NCI-H524 treated with DMSO at 0.1 percent for 48 hours (cell line): ENCODE results near the gene SDE2.
"Not testable (repeated sequence)": the region's sequence is repeated elsewhere in the genome, so short reads cannot be mapped to it uniquely, and the experiment has no call there.

Experiments used
- DNase-seq: peaks from one replicate; lab custom pipeline; 2025; lab: John Stamatoyannopoulos, UW

Gene SDE2

DNA sequence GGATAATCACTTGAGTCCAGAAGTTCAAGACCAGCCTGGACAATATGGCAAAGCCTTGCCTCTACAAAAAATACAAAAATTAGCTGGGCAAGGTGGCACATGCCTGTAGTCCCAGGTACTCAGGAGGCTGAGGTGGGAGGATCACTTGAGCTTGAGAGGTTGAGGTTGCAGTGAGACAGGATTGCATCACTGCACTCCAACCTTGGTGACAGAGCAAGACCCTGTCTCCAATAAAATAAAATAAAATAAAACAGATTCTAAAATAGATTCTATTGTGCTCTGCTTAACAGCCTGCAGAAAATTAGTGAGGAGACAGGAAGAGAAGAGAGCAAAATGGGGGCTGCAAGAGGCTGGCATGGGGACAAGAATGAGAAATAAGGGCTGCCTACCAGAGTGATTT, 7.5 kb upstream of the SDE2 start:
- DNase-seq: no peak

DNA sequence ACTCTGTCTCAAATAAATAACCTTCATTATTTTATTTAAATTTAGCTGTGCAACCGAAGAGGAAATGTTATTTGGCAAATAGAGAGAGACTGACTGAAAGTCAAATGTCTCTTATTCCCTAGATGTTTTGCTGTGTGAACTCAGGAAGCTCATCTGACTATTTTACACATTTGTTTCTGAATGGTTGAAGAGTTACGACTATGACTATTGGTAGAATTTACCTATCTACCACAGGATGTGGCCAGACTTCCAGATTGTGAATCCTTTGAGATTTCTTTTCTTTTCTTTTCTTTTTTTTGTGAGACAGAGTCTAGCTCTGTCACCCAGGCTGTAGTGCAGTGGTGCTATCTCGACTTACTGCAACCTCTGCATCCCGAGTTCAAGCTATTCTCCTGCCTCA, 5.3 kb upstream of the SDE2 start:
- no peak for DNase-seq

DNA sequence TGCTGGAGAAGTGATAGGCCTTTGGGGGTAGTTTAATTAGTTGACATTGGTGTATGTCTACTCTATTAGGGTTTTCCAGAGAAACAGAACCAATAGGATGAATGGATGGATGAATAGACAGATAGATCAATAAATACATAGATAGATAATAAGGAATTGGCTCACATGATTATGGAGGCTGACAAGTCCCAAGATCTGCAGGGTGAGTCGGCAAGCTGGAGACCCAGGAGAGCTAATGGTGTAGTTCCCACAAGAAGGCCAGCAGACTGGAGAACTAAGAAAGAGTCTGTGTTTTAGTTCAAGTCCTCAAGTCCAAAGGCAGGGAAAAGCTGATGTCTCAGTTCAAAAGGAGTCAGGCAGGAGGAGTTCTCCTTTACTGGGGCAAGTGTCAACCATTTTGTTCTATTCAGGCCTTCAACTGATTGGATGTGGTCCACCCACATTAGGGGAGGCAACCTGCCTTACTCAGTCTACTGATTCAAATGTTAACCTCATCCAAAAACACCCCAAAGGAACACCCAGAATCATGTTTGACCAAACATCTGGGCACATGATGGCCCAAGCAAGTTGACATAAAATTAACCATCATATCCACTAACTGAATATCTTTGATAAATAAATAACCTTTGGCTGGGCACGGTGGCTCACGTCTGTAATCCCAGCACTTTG, 4.5 kb upstream of the SDE2 start:
- no peak for DNase-seq

DNA sequence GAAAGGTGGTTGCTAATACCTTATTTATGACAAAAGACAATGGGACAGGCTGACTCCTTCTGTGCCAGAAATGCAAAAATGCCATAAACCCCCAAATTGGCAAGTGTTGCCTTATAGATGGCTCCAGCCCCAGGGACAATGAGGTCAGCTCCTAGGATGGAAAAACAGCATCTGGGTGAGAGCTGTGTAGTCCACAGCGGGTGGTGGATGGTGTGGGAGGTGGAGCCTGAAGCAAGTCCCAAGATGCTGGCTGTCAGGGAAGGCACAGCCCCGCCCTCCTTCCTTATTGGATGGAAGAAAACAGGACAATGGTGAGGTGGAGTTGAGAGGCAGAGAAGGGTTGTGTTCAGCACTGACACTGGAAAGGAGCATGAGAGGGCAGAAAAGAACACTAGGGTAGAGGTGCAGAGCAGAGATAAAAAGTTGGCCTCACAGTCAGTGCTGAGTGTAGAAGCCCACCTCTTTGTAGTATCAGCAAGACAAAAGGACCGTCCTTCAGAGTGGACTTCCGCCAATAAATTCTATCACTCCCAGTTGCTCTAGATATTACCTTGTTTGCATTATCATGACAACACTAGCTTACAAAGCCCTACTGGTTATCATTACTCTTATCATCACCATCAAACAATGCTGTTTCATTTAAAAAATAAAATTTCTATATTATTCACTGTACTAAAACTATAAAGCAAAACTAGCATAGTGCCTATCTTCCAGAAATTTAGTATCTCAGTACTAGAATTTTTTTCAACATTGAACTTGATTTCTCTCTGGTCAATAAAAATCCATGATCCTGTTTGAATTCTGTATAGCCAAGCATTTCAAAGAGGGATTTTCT, 3.7 kb upstream of the SDE2 start:
- DNase-seq: peak; percentile 6

DNA sequence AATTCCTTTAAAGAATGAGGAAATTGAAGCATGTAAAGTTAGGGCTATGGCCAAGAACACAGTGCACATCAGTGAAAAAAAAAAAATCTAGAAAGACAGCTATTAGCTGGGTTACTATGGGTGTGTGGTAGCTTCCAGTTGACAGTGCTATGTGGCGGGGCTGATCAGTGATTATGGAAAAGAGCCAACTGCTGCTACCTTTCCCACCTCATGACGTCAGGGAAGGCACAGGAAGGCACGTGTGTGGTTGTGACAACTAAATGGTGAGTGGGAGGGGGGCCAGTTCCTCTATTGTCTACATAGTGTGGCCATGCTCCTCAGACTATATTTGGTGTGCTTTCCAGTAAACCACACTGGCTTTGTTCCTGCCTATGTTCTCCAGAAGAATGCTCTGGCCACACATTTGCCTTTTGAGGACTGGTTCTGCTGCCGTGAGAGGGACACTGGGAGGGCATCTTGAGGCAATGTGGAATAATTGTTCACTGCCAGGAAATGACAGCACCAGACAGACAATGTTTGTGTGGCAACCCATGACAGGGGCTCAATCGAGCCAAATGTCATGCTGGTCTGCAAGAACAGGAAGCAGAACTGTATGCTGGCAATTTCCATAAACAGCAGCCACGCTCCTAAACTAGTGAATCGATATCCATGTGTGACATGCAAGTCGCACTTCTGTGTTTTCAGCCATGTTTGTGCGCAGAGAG, 3.0 kb upstream of the SDE2 start:
- DNase-seq: no peak

DNA sequence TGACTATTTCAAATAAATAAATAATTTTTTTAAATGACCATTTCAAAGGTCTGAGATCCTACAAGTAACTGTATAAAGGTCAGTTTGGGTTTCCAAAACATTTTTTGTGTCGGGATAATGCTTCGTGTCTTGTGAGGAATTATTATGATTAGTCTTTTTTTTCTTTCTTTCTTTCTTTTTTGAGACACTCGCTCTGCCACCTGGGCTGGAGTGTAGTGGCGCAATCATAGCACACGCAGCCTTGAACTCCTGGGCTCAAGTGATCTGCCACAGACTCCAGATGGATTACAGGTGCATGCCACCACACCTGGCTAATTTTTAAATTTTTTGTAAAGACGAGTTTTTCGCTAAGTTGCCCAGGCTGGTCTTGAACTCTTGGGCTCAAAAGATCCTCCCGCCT, 1.9 kb upstream of the SDE2 start:
- DNase-seq: no peak

DNA sequence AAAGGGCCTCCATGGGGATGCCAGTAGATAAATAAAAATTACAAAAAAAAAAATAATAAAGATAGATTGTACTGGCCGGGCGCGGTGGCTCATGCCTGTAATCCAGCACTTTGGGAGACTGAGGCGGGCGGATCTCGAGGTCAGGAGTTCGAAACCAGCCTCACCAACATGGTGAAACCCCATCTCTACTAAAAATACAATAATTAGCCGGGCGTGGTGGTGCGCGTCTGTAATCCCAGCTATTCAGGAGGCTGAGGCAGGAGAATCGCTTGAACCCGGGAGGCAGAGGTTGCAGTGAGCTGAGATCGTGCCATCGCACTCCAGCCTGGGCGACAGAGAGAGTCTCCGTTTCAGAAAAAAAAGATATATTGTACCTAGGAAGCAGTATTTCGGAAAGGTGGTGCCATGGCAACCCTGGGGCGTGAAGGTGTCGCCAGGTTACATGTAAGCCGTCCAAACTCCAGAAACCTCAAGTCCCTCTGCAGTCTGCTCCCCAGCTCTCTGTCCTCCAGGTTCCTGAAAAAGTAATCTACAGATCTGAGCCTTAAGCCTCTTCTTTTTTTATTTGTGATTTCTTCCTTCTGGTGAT, 1.4 kb upstream of the SDE2 start:
- DNase-seq: not testable (repeated sequence)

DNA sequence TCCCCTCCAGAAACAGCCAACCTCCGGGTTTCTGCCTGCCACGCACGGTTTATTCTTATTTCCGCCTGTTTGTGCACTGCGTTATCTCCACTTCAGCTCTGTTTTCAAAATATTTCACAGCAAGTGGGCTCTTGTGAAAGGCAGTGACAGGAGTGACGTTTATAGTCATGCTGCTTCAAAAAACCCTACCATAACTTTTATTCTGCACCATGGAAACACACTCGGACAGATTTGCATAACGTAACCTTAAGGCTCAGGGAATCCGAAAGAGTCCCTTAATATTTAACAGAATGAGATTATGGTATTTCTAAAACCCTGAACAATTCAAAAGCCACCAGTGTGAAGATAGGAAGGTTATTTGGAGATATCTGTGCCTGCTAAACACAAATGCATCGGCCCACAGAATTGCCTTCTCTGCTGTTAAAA, 782 bp upstream of the SDE2 start:
- no peak for DNase-seq

DNA sequence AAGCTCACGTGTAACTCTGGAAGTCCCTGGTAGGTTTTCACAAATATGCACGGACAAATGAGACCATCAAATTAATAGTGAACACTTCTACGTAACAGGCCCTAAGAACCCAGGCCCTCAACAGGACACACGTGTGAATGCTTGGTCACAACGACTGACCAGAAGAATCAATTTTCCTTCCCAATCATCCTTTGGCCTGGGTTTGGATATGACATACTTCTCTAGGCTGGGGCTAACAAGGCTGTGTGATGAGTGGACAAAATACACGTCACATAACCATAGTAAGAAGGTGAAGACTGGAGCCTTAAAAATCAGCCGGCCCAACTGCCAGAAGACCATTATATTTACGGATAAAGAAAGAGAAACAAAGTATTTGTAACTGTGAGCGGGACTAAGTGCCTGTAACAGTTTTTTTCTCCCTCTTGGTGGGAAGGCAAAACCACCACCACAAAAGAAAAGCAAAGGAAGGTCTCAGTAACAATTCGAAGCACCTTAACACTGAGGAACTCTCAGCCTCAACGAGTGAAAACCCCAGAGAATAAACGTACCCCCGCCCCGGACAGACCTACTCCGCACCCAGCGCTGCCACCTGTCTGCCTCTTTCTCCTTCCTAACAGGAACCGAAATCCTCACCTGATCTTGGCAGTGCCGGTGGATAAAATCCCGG, 450 bp downstream of the SDE2 start:
- no peak for DNase-seq

DNA sequence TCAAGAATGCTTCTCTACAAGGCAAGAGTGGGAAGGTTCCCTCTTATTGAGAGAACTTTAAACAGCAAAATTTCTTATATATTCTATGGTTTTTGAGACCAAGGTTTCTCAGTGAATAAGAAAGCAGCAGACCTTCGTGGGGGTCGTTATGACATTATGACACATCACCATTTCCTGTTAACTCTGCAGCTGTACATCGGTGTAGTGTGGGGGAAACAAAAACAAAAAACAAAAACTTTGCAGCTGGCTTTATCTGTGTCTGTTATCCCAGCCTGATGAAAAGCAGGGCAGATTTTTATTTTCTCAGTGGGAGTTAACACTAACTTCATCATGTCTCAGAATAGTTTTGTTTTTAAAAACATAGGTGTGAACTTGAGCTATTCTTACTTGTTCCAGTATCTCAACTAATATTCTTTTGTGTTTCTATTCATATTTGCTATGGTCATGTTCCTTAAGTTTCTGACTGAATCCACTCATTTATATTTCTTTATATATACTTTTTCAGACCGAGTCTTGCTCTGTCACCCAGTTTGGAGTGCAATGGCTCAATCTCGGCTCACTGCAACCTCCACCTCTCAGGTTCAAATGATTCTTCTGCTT, 2.1 kb downstream of the SDE2 start:
- no peak for DNase-seq

DNA sequence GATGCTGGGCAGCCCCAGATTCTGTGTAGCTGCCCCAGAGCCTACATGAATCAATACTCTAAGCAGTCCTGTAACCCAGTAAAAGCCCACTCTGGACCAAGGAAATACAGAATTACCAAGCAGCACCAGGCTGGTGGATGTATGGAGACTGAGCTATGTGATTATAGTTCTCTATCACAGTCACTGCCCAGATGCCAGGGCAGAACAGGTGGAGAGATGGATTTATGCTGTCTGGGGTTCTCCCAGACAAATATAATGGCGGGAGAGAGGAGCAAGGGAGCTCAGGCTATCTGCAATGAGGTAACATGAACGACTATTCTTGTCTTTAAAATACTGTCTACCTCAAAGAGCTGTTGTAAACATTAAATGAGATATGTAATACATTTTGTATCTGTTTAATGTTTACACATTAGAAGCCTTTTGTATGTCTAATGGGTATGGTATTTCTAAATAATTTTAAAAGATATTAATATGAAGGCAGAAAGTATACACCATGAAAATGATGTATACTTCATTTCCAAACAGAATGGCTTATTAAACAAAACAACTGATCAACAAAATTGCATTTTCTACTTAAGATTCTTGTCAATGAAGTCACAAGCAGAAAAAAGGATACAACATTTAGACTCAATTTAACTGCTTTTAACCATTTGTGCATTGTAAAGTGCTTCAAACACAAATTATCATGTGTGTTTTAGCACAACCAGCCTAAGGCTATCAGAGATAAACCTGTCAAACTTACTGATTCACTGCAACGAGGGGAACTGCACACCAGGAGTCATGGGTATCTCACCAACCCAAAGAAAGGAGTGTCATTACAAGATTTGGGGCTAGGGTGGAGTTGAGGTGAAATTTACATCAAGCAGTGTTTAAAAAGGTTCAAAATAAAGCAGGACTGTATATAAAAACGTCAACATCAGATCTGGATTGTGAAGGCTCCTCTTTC, 3.0 kb downstream of the SDE2 start:
- DNase-seq: no peak

DNA sequence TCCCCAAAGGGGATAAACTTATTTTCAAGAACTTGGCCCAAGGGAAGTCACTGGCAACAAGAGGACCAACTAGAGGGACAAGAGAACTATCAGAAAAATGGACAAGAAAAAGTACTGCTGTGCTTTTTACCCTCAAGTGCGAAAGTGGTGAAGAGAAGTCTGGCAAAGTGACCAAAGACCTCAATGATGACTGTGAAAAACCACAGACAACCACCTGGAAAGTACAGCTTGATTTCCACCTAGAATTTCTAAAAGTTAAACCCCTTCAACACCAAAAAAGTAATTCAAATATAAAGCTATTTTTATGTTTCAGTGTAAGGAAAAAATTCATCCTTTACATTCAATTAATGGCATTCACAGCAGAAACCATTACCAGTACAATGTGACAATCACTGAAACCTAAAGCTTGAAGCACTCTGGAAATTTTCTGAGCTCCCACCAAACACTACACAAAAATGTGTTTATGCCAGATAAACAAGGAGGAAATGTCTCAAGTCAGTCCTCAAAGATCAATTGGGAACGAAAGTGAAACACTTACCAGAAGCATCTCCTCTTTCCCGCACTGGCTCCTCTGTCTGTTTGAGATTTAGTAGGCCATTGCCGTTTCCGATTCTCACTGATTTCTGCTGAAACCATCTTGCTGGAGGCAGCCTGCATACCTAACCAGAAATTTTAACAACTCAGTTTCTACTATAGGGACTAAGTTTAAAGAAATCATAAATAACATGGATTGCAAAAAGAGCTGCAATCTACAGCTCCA, 8.3 kb downstream of the SDE2 start:
- DNase-seq: no peak

DNA sequence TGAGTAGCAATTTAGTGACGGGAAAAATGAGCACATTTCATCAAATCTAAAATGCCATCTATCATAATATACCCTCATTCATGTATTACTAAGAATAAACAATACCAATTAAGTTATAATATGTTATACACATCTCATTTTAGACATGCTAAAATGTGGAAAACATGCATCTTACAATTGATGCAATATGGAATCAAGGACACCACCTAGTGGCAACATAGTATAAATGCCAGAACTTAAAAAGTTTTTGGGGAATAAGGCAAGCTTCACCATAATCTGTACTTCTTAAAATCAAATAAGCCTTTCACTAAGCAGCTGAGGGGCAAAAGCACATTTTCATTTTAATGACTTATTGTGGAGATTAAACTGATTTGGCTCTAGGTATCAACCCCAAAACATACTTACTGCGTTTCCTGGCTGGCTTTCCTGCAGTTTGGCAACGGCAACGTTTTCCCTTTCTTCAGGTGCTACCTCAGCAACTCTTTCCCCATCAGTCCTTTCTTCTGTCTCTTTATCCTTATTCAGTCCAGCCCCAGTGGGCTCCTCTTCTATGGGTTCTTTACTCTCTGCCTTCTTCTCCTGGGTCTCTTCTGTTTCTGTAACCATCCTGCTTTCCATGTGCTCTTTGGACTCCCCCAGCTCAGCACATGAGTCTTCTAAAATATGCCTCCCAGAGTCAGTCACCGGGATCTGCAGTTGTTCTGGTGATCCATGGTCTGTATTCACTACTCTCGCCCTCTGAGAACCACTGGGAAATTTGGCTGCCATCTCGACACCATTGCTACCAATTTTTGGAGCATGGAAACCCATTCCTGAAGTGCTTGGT, 11.4 kb downstream of the SDE2 start:
- DNase-seq: no peak

DNA sequence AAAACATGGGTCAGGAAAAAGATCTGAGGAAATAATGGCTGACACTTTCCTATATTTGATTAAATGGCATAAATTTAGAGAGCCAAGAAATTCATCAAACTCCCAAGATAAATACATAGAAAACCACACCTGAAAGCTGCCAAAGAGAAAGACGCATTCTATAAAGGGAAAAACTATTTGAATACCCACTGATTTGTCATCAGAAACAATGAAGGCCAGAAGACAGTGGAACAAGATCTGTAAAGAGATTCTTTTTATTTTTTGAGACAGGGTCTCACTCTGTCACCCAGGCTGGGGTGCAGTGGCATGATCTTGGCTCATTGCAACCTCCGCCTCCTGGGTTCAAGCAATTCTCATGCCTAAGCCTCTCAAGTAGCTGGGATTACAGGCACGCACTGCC, 17.4 kb downstream of the SDE2 start:
- no peak for DNase-seq

DNA sequence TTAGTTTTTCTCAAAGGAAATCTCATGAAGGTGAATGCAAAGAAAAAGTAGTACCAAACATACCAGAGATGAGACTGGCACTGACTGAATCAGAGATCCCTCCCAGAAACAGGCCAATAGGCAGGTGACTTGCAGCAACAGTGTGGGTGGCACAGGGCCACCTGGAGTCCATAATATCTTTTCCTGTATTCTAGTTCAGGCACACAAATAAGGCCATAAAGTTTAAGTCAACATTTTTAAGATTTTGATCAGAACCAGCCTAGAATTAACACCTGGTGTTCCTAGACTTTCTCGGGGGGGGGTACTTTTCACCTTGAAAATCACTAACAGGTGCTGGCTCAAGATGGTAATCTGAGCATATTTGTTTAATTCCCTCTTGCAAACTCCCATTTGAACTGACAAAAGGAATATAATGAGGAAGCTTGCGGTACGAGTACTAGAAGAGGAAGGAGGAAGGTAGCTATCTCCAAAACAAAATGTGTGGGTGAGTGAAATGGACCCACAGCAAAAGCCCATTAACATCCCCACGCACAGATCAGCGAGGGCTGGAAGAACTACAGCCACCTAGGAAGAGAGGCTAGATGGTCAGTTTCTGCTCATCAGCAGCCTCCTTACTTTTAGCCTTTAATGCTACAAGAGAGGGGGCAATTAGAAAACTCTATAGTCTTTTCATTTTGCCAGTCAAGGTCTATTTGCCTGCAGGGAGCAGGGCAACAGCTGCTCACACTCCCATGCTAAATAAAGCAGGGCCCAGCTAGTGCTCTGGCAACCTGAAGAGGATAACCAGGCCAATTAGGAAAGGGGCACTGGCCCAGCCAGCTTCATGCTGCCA, 18.9 kb downstream of the SDE2 start:
- DNase-seq: no peak

DNA sequence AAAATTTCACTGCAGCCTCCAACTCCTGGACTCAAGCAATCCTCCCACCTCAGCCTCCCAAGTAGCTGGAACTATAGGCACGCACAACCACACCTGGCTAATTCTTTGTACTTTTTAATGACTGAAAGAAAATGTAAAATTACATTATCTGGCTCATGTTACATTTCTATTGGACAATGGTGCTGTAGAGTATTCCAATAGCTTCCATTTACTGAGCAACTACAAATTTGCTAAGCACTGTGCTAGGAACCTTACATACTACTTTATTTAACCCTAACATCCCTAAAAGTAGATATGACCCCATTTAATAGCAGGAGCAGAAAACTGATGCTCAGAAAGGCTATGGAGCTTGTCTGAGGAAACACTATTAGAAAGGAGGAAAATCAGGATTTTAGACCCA, 19.7 kb downstream of the SDE2 start:
- no peak for DNase-seq

DNA sequence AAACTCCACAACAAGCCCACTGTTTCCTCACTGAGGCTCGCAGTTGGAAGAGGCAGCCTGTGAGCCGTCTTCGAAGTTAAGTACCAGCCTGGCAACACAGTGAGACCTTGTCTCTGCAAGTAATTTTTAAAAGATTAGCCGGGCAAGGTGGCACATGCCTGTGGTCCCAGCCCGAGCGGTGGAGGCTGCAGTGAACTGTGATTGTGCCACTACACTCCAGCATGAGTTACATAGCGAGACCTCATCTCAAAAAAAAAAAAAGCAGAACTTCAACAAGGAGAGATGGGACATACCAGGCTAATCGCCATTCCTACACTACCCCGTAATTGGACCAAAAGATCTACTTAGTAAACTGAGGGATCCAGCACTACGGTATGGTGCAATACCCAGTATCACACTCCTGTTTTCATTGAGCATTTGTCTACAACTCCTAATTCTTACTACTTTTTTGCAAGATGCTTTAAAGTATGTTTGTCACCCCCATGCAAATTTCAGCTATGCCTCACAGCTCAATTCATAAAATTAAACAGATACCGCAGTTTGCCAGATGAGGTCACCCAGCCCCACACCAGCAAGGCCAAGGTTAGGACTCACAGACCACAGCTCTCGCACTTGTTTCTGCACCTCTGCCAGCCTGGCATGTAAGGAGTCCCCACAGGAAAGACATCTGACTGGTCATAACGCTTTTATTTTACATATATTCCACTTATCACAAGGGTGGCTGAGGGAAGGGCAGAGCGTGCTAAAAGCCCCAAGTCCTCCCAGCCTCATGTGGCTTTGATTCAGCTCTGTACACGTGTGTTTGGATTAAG, 21.0 kb downstream of the SDE2 start:
- DNase-seq: no peak
